ENCODE data around the gene FNDC10.

Gene FNDC10

GRCh38 chr1:1582585-1583346, 17.2 kb downstream of the FNDC10 start:
- TF ChIP-seq EZH2 (IDR thresholded peaks at IDR 0.05; ENCODE audit: borderline replicate concordance, low read length): no peak
- no peak for TF ChIP-seq CTCF (IDR thresholded peaks at IDR 0.05; ENCODE audit: low read length)
- Histone ChIP-seq H3K27ac (ENCODE audit: low read depth, low read length, poor library complexity, severe bottlenecking) (no peak overlapping the region), H2AFZ (ENCODE audit: low read length) (no peak overlapping the region), H3F3A (ENCODE audit: insufficient read depth, low read length) (no peaks in the 10 kb centered on the region), H3K4me2 (ENCODE audit: low read length) (no peak overlapping the region), H3K4me1 (ENCODE audit: insufficient read depth, low read length, severe bottlenecking) (no peaks in the 10 kb centered on the region), H3K4me3 (ENCODE audit: low read depth, low read length, poor library complexity, severe bottlenecking) (no peak overlapping the region), H3K9ac (ENCODE audit: low read length) (no peak overlapping the region), H3K27me3 (ENCODE audit: insufficient read depth, low read length) (peaks cover 8% of the 10 kb centered on the region; the same call in 1 of the 2 replicates), H3K9me3 (ENCODE audit: low read length) (no peaks in the 10 kb centered on the region), H3K79me2 (ENCODE audit: insufficient read depth, low read length) (no peaks in the 10 kb centered on the region), H3K9me2 (ENCODE audit: low read depth, low read length) (no peaks in the 10 kb centered on the region), H4K20me1 (ENCODE audit: insufficient read depth, low read length) (no peaks in the 10 kb centered on the region), H3K36me3 (ENCODE audit: insufficient read depth, low read length) (no peaks in the 10 kb centered on the region)

DNA sequence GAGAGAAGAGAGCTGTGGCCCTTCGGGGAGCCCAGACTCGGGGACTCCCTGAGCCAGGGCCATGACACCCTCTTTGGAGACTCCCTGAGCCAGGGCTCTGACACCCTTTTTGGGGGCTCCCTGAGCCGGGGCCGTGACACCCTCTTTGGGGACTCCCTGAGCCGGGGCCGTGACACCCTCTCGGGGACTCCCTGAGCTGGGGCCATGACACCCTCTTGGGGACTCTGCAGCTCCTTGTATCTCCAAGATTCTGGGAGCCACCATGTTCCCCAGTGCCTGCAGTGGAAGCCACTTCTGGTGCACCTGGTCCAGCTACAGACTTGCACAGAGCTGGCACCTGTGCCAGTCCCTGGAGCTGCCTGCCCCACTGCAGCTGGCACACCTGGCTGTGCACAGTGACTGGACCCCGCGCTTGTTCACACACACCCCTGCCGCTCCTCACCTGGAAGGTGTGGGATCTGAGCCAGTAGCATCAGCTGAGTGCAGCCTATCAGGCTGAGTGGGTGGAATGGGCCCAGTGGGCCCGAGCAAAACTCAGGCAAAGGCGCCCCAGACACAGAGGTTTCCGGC, 21.5 kb downstream of the FNDC10 start:
- Histone ChIP-seq H3K27ac (ENCODE audit: low read depth, low read length, poor library complexity, severe bottlenecking) (no peak overlapping the region), H3K9ac (ENCODE audit: low read length) (no peak overlapping the region), H3F3A (ENCODE audit: insufficient read depth, low read length) (no peaks in the 10 kb centered on the region), H3K9me2 (ENCODE audit: low read depth, low read length) (no peaks in the 10 kb centered on the region), H3K9me3 (ENCODE audit: low read length) (no peaks in the 10 kb centered on the region), H3K4me3 (ENCODE audit: low read depth, low read length, poor library complexity, severe bottlenecking) (no peak overlapping the region), H3K4me1 (ENCODE audit: insufficient read depth, low read length, severe bottlenecking) (peaks cover 10% of the 10 kb centered on the region), H4K20me1 (ENCODE audit: insufficient read depth, low read length) (no peaks in the 10 kb centered on the region), H3K36me3 (ENCODE audit: insufficient read depth, low read length) (no peaks in the 10 kb centered on the region; the same call in 1 of the 2 replicates), H3K4me2 (ENCODE audit: low read length) (no peak overlapping the region), H2AFZ (ENCODE audit: low read length) (no peak overlapping the region), H3K27me3 (ENCODE audit: insufficient read depth, low read length) (peaks cover 13% of the 10 kb centered on the region; the same call in 1 of the 2 replicates), H3K79me2 (ENCODE audit: insufficient read depth, low read length) (peaks cover 9% of the 10 kb centered on the region)
- TF ChIP-seq EZH2 (IDR thresholded peaks at IDR 0.05; ENCODE audit: borderline replicate concordance, low read length) (no peak), CTCF (IDR thresholded peaks at IDR 0.05; ENCODE audit: low read length) (no peak)

DNA sequence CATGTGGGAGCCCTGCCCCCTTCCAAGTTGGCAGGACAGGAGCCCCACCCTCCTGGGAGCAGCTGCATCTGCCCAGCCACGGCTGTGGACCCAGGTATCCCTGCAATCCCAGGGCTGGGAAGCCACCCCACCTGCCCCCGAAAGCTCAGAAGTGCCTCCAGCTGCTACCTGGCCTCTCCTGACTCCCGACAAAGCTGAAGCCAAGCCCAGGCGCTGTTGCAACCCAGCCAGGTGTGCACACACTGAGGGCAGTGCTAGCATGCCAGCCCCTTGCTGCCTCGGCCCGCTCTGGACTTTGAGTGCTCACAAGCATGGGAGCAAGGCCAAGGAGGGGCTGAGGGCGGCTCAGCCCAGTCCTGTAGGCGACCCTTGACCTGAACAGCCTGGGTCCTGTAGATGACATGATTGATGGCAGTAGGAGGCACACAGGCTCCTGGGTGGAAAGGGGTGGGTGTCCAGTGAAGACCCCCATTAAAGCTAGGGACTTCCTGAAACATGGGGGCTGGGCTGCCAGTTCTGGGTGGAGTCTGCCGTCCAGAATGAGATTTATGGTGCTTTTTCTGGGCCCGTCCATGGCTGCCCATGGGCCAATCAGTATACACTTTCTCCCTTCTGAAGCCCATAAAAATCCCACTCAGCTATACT, 22.4 kb downstream of the FNDC10 start:
- H3F3A ChIP-seq (ENCODE audit: insufficient read depth, low read length): no peaks in the 10 kb centered on the region
- H3K27me3 ChIP-seq (ENCODE audit: insufficient read depth, low read length): peaks cover 13% of the 10 kb centered on the region; the same call in 1 of the 2 replicates
- H3K36me3 ChIP-seq (ENCODE audit: insufficient read depth, low read length): peaks cover 6% of the 10 kb centered on the region; the same call in 1 of the 2 replicates
- H3K27ac ChIP-seq (ENCODE audit: low read depth, low read length, poor library complexity, severe bottlenecking): no peak overlapping the region
- H3K79me2 ChIP-seq (ENCODE audit: insufficient read depth, low read length): peaks cover 18% of the 10 kb centered on the region
- H4K20me1 ChIP-seq (ENCODE audit: insufficient read depth, low read length): no peaks in the 10 kb centered on the region
- no peak overlapping the region for H3K4me2 ChIP-seq (ENCODE audit: low read length)
- peaks cover 19% of the 10 kb centered on the region for H3K4me1 ChIP-seq (ENCODE audit: insufficient read depth, low read length, severe bottlenecking)
- H3K9me2 ChIP-seq (ENCODE audit: low read depth, low read length): no peaks in the 10 kb centered on the region
- H3K4me3 ChIP-seq (ENCODE audit: low read depth, low read length, poor library complexity, severe bottlenecking): no peak overlapping the region
- no peak for TF ChIP-seq EZH2 (IDR thresholded peaks at IDR 0.05; ENCODE audit: borderline replicate concordance, low read length)
- TF ChIP-seq CTCF (IDR thresholded peaks at IDR 0.05; ENCODE audit: low read length): no peak
- H3K9me3 ChIP-seq (ENCODE audit: low read length): no peaks in the 10 kb centered on the region
- no peak overlapping the region for H2AFZ ChIP-seq (ENCODE audit: low read length)
- no peak overlapping the region for H3K9ac ChIP-seq (ENCODE audit: low read length)

Measured in OCI-LY1 (cell line).